Mononuclear cell (primary cell): ENCODE measurements around the gene FANCF. TPM values are rescaled to one million over a fixed set of nuclear protein-coding genes. Genes with fewer than 3 reads are reported as not detected.

Experiments
- H3K27me3 ChIP-seq: 2 replicates; pipeline ENCODE4 v1.6.0; 2011; ENCODE audit warnings: low read length, control low read depth; ENCODE audit not compliant: insufficient read depth
- H3K4me1 ChIP-seq: 2 replicates; pipeline ENCODE4 v1.5.1; 2011; ENCODE audit warnings: mild to moderate bottlenecking, low read length, control low read depth; ENCODE audit not compliant: insufficient read depth
- H3K4me3 ChIP-seq: 2 replicates; pipeline ENCODE4 v1.5.1; 2011; ENCODE audit warnings: mild to moderate bottlenecking, low read length, moderate library complexity
- H3K9me3 ChIP-seq: 2 replicates; pipeline ENCODE4 v1.5.1; 2011; ENCODE audit warnings: low read depth, mild to moderate bottlenecking, control low read depth, low read length
- total RNA-seq: library from RNA; depleted of rRNA; stranded (reverse); fragments of >200 nt; gene quantifications from one replicate; pipeline ENCODE4 v1.2.3, GENCODE V29; 2012

Gene FANCF
- total RNA-seq, 1 donor, result 8.8 TPM

GRCh38 chr11:22577854-22578253 lies 47.8 kb downstream of the FANCF start:
- Histone ChIP-seq H3K4me3 (no peak overlapping the region), H3K27me3 (no peaks in the 10 kb centered on the region), H3K9me3 (no peaks in the 10 kb centered on the region), H3K4me1 (no peaks in the 10 kb centered on the region)

Other genes starting within 250 kb of the FANCF start
- 1.2 TPM for gene GAS2, start 40.8 kb upstream of the FANCF start, total RNA-seq
- 27.4 TPM for gene SVIP, start 204.0 kb upstream of the FANCF start, total RNA-seq
- not detected for gene CCDC179, start 234.7 kb upstream of the FANCF start, total RNA-seq